GM23338 (cell line): Measurements from ENCODE around the gene GLS. TPM values are rescaled to one million over a fixed set of nuclear protein-coding genes. Genes with fewer than 3 reads are reported as not detected.

Source experiments
- ATAC-seq: fragments of 200-7000 bp; cut with Tn5 transposase; 3 replicates; pipeline ENCODE4 v1.9.1; 2020
- DNase-seq: peaks from one replicate; pipeline ENCODE4 v3.0.0-alpha.2; 2015; ENCODE audit warnings: low spot score
- H2AFZ ChIP-seq: fragments of 200-600 bp; sonication (generic); 2 replicates; pipeline ENCODE4 v1.8.0; 2016; ENCODE audit warnings: antibody characterized with exemption, mild to moderate bottlenecking, moderate library complexity
- H3F3A ChIP-seq: fragments of 200-600 bp; sonication (generic); replicated peaks from 2 replicates; pipeline ENCODE4 v1.8.0; 2017; ENCODE audit warnings: antibody characterized with exemption, mixed run types, low read depth
- H3K27ac ChIP-seq: fragments of 200-600 bp; sonication (generic); 2 replicates; pipeline ENCODE4 v1.6.1; 2016; ENCODE audit warnings: low read depth
- H3K27me3 ChIP-seq: fragments of 200-600 bp; sonication (generic); 2 replicates; pipeline ENCODE4 v1.8.0; 2016; ENCODE audit warnings: mild to moderate bottlenecking, mixed run types, moderate library complexity; ENCODE audit not compliant: insufficient read depth
- H3K36me3 ChIP-seq: fragments of 200-600 bp; sonication (generic); 2 replicates; pipeline ENCODE4 v1.8.0; 2016; ENCODE audit warnings: mild to moderate bottlenecking; ENCODE audit not compliant: insufficient read depth
- H3K4me1 ChIP-seq: fragments of 200-600 bp; sonication (generic); 2 replicates; pipeline ENCODE4 v1.8.0; 2016; ENCODE audit warnings: mild to moderate bottlenecking, moderate library complexity; ENCODE audit not compliant: insufficient read depth
- H3K4me2 ChIP-seq: fragments of 200-600 bp; sonication (generic); 2 replicates; pipeline ENCODE4 v1.7.1; 2017; ENCODE audit warnings: mixed run types
- H3K4me3 ChIP-seq: fragments of 200-600 bp; sonication (generic); 2 replicates; pipeline ENCODE4 v1.6.1; 2016; ENCODE audit warnings: mixed run types
- H3K79me2 ChIP-seq: fragments of 200-600 bp; sonication (generic); replicated peaks from 2 replicates; pipeline ENCODE4 v1.8.0; 2017; ENCODE audit warnings: mild to moderate bottlenecking; ENCODE audit not compliant: insufficient read depth
- H3K9me2 ChIP-seq: fragments of 200-600 bp; sonication (generic); 2 replicates; pipeline ENCODE4 v1.8.0; 2017; ENCODE audit not compliant: insufficient read depth
- H4K20me1 ChIP-seq: fragments of 200-600 bp; sonication (generic); replicated peaks from 2 replicates; pipeline ENCODE4 v1.8.0; 2017; ENCODE audit warnings: mild to moderate bottlenecking; ENCODE audit not compliant: insufficient read depth
- H3K27ac Mint-ChIP-seq: 2 replicates; pipeline ENCODE4 v1.8.0; 2020; ENCODE audit warnings: inconsistent platforms, mild to moderate bottlenecking, moderate library complexity, mixed read lengths
- H3K27me3 Mint-ChIP-seq: 3 replicates; pipeline ENCODE4 v1.8.0; 2022; ENCODE audit warnings: low read depth, mild to moderate bottlenecking, moderate library complexity, mixed read lengths, inconsistent platforms; ENCODE audit not compliant: insufficient read depth, poor library complexity
- H3K36me3 Mint-ChIP-seq: 3 replicates; pipeline ENCODE4 v1.8.0; 2021; ENCODE audit warnings: low read depth, mild to moderate bottlenecking, inconsistent platforms, moderate library complexity, mixed read lengths
- H3K4me1 Mint-ChIP-seq: 3 replicates; pipeline ENCODE4 v1.8.0; 2020; ENCODE audit warnings: mild to moderate bottlenecking, inconsistent platforms, mixed read lengths
- H3K4me3 Mint-ChIP-seq: 3 replicates; pipeline ENCODE4 v1.8.0; 2021; ENCODE audit warnings: moderate library complexity, mild to moderate bottlenecking, inconsistent platforms, mixed read lengths
- H3K9me3 Mint-ChIP-seq: 3 replicates; pipeline ENCODE4 v1.8.0; 2020; ENCODE audit warnings: moderate library complexity, mild to moderate bottlenecking, inconsistent platforms, mixed read lengths
- CREB1 ChIP-seq: fragments of 250-450 bp; sonication (Bioruptor Pico); IDR thresholded peaks from 2 replicates; pipeline ENCODE4 v1.5.0; 2020; ENCODE audit warnings: low read depth, mild to moderate bottlenecking, moderate library complexity
- EZH2 ChIP-seq: fragments of 200-600 bp; sonication (generic); IDR thresholded peaks from one replicate; pipeline ENCODE4 v1.8.0; 2017; ENCODE audit warnings: antibody characterized with exemption, mild to moderate bottlenecking, low read depth; ENCODE audit not compliant: unreplicated experiment
- EZH2phosphoT487 ChIP-seq: fragments of 200-600 bp; sonication (generic); IDR thresholded peaks from one replicate; pipeline ENCODE4 v1.8.1; 2018; ENCODE audit warnings: antibody characterized with exemption; ENCODE audit not compliant: unreplicated experiment
- JUNB ChIP-seq: IDR thresholded peaks from one replicate; pipeline ENCODE4 v1.6.1; 2016; ENCODE audit warnings: antibody characterized with exemption; ENCODE audit not compliant: unreplicated experiment
- NANOG ChIP-seq: IDR thresholded peaks from 2 replicates; pipeline ENCODE4 v1.6.1; 2016; ENCODE audit warnings: antibody characterized with exemption, borderline replicate concordance
- POLR2AphosphoS5 ChIP-seq: IDR thresholded peaks from 2 replicates; pipeline ENCODE4 v1.6.1; 2016; ENCODE audit warnings: antibody characterized with exemption, low read depth
- REST ChIP-seq: IDR thresholded peaks from one replicate; pipeline ENCODE4 v1.6.1; 2018; ENCODE audit warnings: antibody characterized with exemption; ENCODE audit not compliant: unreplicated experiment
- STAT1 ChIP-seq: IDR thresholded peaks from one replicate; pipeline ENCODE4 v1.6.1; 2016; ENCODE audit warnings: antibody characterized with exemption; ENCODE audit not compliant: unreplicated experiment
- ZNF114 ChIP-seq: fragments of 250-450 bp; sonication (Bioruptor Pico); IDR thresholded peaks from 2 replicates; pipeline ENCODE4 v1.5.0; 2020; ENCODE audit warnings: mild to moderate bottlenecking, moderate library complexity
- ZNF331 ChIP-seq: fragments of 250-450 bp; sonication (Bioruptor Pico); IDR thresholded peaks from 2 replicates; pipeline ENCODE4 v1.5.0; 2020; ENCODE audit warnings: low read depth, mild to moderate bottlenecking, moderate library complexity
- ZNF462 ChIP-seq: fragments of 250-450 bp; sonication (Bioruptor Pico); IDR thresholded peaks from 2 replicates; pipeline ENCODE4 v1.5.0; 2020; ENCODE audit warnings: mild to moderate bottlenecking, moderate library complexity
- polyA plus RNA-seq: library from polyadenylated mRNA; unstranded; fragments of >200 nt; fragmentation: Nextera tagmentation; extraction: Ambion mirVana; gene quantifications from 2 replicates; pipeline ENCODE4 v1.2.1, GENCODE V29; 2016
- total RNA-seq: library from RNA; depleted of rRNA; stranded (reverse); fragments of >200 nt; shearing (Covaris generic); gene quantifications from 2 replicates; pipeline ENCODE4 v1.2.3, GENCODE V29; 2014
- TF ChIP-seq, protein P1 (sequence below): IDR thresholded peaks from 2 replicates; pipeline ENCODE4 v1.6.1; 2016; ENCODE audit warnings: antibody characterized with exemption
- TF ChIP-seq, protein P2 (sequence below), 2 experiments: fragments of 200-600 bp in 1 of 2; sonication (generic) in 1 of 2; conservative IDR thresholded peaks; 2 replicates each; pipeline versions ENCODE4 v1.5.1 to v1.6.1; 2016 to 2017; ENCODE audit warnings: antibody characterized with exemption in 2 of 2, low read depth in 2 of 2, mild to moderate bottlenecking in 2 of 2, moderate library complexity in 1 of 2

Gene GLS
- total and polyA plus RNA-seq, 2 experiments from 2014 or later = 38.1 to 172 TPM

DNA sequence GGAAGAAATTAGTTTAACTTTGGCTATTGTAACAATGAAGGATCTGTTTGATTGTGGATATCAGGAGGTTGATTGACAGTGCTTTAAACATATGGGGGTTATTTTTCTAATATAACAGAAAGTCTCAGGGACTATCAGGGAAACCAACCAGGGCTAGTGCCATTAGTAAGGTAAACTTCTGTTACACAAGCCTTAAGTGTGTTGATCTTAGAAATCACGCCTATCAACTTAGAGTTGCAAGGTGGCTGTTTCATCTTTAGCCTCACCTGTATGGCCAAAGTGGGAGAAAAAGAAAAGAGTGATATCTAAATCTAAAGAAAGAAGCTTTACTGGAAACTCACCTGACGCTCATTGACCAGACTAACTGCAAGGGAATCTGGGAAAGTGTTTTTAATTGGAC is 62.1 kb downstream of the GLS start:
- Mint-ChIP-seq H3K4me3 (no peak overlapping the region), H3K27ac (no peak overlapping the region), H3K9me3 (no peaks in the 10 kb centered on the region), H3K4me1 (peaks cover 24% of the 10 kb centered on the region; the same call in 2 of the 3 replicates), H3K27me3 (no peaks in the 10 kb centered on the region), H3K36me3 (no peaks in the 10 kb centered on the region)
- H3K79me2 ChIP-seq = no peaks in the 10 kb centered on the region
- no peak overlapping the region for H3K4me3 ChIP-seq
- TF ChIP-seq, protein P1, sequence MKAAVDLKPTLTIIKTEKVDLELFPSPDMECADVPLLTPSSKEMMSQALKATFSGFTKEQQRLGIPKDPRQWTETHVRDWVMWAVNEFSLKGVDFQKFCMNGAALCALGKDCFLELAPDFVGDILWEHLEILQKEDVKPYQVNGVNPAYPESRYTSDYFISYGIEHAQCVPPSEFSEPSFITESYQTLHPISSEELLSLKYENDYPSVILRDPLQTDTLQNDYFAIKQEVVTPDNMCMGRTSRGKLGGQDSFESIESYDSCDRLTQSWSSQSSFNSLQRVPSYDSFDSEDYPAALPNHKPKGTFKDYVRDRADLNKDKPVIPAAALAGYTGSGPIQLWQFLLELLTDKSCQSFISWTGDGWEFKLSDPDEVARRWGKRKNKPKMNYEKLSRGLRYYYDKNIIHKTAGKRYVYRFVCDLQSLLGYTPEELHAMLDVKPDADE = no peak
- TF ChIP-seq ZNF114 (CRISPR knock-in tag) (no peak), STAT1 (no peak), POLR2AphosphoS5 (no peak), JUNB (no peak), NANOG (no peak), ZNF331 (CRISPR knock-in tag) (no peak), EZH2 (no peak), CREB1 (no peak), ZNF462 (CRISPR knock-in tag) (no peak), REST (no peak), EZH2phosphoT487 (no peak)
- TF ChIP-seq, protein P2, sequence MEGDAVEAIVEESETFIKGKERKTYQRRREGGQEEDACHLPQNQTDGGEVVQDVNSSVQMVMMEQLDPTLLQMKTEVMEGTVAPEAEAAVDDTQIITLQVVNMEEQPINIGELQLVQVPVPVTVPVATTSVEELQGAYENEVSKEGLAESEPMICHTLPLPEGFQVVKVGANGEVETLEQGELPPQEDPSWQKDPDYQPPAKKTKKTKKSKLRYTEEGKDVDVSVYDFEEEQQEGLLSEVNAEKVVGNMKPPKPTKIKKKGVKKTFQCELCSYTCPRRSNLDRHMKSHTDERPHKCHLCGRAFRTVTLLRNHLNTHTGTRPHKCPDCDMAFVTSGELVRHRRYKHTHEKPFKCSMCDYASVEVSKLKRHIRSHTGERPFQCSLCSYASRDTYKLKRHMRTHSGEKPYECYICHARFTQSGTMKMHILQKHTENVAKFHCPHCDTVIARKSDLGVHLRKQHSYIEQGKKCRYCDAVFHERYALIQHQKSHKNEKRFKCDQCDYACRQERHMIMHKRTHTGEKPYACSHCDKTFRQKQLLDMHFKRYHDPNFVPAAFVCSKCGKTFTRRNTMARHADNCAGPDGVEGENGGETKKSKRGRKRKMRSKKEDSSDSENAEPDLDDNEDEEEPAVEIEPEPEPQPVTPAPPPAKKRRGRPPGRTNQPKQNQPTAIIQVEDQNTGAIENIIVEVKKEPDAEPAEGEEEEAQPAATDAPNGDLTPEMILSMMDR (conservative IDR thresholded peaks at IDR 0.05; ENCODE audit: low read depth in 2 of 2) = no peak
- H3K4me2 ChIP-seq = no peak overlapping the region
- no peaks in the 10 kb centered on the region for H3K36me3 ChIP-seq
- ATAC-seq (no peak), DNase-seq (no peak)
- peaks cover 23% of the 10 kb centered on the region for H3K4me1 ChIP-seq
- H4K20me1 ChIP-seq = no peaks in the 10 kb centered on the region
- no peak overlapping the region for H3K27ac ChIP-seq
- no peaks in the 10 kb centered on the region for H3K9me2 ChIP-seq
- no peak overlapping the region for H2AFZ ChIP-seq
- no peaks in the 10 kb centered on the region for H3K27me3 ChIP-seq
- H3F3A ChIP-seq = no peaks in the 10 kb centered on the region
